C4-2B (cell line): ENCODE data around the gene EDIL3.

Experiments used
- CTCF ChIP-seq: fragments of 450-650 bp; conservative IDR thresholded peaks from 2 replicates; pipeline ENCODE4 v1.5.1; 2017; ENCODE audit warnings: mild to moderate bottlenecking
- ZFX ChIP-seq: fragments of 450-650 bp; IDR thresholded peaks from 2 replicates; pipeline ENCODE4 v1.6.1; 2017

DNA sequence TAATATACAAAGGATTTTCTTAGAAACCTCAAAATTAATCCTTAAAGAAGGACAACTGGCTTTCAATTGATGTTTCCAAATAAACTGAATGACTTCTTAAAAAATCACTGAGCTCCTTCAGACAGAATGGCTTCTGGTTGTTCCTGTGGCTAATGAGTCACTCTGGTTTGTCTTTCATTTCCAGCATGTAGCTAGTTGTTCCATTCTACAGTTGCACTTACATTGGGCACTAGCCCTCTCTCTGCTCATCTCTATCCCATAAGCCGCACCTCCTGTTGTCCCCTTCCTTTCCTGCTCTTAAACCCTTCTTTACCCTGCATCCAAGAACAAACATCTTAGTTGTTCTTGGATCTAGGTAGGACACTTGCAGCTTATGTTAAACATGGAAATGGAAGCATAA lies 428.8 kb downstream of the EDIL3 start:
- TF ChIP-seq CTCF = no peak
- TF ChIP-seq ZFX = no peak
